HG03354 (cell line): ENCODE results near the gene ANKS1B.

Experiments used
- ATAC-seq: cut with Tn5 transposase; IDR thresholded peaks from one replicate; pipeline ENCODE4 v1.9.1; 2021; ENCODE audit warnings: mild to moderate bottlenecking; ENCODE audit not compliant: unreplicated experiment, poor library complexity, severe bottlenecking

Gene ANKS1B

DNA sequence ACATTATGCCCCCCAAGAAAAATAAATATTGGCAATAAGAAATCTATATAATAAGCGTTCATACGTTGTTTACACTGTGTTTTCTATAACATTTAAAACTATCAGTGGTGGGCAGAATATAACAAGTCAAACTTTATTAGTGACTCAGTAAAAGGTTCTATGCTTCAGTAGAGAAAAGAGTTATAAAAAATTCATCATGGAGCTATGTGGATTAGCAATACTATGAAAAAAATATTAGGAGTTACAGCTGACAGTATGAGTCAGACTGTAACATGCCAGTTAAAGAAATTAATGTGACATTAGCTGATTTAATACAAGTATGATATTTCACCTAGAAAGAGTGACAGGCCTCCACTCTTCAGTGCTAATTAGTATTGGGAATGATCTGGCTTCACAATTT is 462.3 kb downstream of the ANKS1B start:
- no peak for ATAC-seq

DNA sequence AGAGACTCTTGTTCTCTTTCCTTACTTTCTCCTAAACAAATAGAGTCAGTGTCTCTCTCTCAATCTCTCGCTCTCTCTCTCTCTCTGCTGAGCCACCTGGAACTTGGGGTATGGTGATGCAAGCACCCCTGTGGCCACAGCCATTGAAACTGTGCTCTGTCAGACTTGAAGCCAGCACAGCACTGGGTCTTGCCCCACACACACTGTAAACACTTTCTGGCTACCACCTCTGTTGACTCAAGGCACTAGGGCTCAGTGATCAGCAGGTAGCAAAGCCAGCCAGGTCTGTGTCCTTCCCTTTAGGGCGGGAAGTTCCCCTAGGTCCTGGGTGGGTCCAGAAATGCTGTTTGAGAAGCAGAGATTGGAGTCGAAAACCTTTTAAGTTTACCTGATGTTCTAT is 463.1 kb downstream of the ANKS1B start:
- ATAC-seq = no peak

- no peak for ATAC-seq
These were observed 471.7 kb downstream of the ANKS1B start for GRCh38 chr12:99513066-99513465.

GRCh38 chr12:99505805-99506204 is 478.9 kb downstream of the ANKS1B start:
- no peak for ATAC-seq

- ATAC-seq = no peak
These were observed 486.0 kb downstream of the ANKS1B start for GRCh38 chr12:99498756-99499155.

DNA sequence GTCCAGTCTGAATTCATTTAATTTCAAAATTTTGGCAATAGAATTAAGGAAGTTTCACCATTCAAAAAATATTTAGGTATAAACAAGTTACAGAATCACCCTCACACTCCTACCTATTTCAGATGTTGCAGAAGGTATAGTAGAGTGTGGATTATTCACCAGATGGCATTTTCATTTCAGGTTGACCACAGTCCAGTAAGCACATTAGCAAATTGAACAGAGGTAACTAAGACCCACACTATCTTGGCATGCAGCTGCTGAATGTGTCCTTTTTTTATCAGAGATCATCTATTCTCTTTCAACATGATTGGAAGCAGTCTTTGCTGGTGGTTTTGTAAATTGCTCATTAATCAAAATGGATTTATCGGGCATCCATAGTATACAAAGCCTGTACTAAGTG is 488.9 kb downstream of the ANKS1B start:
- ATAC-seq = no peak

DNA sequence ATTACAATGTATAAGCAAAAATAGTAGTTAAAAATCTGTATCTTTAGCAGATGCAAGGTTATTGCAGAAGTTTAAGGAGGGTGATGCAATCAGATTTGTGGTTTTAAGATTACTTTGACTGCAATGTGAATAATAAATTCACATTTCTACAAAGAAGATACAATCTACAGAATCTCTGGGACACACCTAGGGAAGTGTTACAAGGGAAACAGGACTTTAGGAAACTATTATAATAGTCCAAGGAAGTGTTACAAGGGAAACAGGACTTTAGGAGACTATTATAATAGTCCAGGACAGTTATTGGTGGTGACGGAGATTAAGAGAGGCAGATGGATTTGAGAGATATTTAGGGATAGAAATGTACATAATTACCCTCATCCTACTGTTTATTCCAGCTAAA is 491.5 kb downstream of the ANKS1B start:
- no peak for ATAC-seq

- no peak for ATAC-seq
These were observed 498.5 kb downstream of the ANKS1B start for GRCh38 chr12:99486277-99486676.

- no peak for ATAC-seq
These were observed 505.6 kb downstream of the ANKS1B start for GRCh38 chr12:99479149-99479548.

DNA sequence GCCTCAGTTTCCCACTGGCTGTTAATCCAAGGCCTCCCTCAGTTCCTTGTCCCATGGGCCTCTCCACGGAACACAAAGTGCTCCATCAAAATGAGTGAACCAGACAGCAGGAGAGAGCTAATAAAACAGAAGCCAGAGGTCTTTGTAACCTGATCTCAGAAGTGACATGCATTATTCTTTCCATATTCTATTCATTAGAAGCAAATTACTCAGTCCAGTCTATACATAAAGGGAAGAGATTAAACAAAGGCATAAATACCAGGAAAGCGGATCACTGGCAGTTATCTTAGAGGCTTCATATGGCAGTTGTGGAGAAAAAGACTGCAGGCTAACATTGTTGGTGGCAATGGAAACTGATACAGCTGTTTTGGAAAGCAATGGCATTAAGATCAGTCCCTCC is 507.8 kb downstream of the ANKS1B start:
- no peak for ATAC-seq

DNA sequence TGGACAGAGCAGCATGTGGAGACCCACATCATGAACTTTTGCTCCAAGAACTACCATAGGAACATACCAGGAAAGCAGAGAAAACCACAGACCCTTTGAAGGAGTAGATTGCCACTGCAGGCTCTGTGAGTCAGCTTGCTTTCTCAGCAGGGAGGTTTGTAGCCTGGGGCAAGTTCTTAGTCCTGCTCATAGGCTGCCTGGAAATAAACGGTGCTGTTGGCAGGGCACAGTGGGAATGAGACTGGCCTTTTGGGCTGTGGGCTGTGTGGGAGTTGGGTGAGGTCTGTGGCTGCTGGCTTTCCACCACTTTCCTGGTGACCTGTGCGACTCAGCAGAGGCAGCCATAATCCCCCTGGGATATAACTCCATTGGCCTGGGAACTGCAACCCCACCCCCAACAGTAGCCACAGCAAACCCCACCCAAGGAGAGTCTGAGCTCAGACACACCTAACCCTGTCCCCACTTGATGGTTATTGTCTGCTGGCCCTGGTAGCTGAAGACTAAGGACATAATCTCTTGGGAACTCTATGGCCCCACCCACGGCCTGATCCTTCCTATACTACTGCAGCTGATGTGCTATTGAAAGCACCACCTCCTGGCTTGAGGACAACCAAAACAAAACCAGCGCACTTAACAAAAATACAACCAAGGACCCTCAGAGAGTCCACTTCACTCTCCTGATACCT is 529.2 kb downstream of the ANKS1B start:
- no peak for ATAC-seq

DNA sequence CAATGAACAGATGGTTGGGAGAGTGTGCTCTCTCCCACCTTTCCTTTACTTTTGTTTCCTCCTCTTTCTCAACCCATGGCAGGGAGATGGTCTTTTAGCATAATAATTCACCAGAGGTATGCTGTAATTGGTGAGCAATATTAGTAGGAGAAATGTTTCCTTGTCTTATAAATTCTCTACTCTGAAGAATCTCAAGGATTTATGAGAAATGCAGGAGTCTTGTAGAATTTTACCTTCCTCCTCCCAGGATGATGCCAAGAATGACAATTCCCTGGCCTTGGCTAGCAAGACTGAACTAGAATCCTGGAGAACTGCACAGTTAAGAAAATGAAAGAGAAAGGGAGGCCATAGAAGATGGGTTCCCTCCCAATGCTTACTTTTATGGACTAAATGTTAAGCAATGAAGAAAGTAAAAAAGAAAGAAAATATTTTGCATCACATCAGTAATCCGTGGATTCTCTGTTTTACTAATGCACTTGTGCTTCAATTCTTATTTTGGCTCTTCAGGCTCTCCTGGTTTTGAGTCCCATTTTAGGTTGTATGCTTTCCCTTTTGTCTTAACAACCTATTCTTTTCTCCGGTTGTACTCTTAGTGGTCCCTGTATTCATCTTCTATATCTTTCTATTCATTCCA is 530.1 kb downstream of the ANKS1B start:
- ATAC-seq = peak; percentile 12

- ATAC-seq = peak; percentile 77
These were observed 530.7 kb downstream of the ANKS1B start for GRCh38 chr12:99453836-99454538.

- ATAC-seq = no peak
These were observed 534.6 kb downstream of the ANKS1B start for GRCh38 chr12:99450036-99450630.

GRCh38 chr12:99444859-99445316 is 539.8 kb downstream of the ANKS1B start:
- peak; percentile 78 for ATAC-seq

DNA sequence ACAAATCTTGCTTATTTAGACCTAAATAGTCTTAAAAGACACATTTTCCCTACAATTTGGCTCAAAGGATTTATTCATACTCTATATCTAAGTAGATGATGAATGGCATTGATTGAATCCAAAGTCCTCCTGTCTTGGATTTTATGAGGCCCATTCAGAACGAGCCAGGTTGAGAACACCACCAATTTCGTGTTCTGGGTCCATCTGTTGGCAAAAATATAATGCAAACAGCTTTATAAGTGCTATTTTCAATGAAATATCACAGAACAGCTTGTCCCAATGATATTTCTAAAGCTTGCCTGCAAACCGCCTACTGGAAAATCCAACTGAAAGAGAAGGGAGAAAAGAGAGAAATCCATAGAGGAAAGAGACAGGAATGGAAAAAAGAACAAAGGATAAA is 542.0 kb downstream of the ANKS1B start:
- no peak for ATAC-seq

GRCh38 chr12:99439399-99439798 is 545.3 kb downstream of the ANKS1B start:
- no peak for ATAC-seq

DNA sequence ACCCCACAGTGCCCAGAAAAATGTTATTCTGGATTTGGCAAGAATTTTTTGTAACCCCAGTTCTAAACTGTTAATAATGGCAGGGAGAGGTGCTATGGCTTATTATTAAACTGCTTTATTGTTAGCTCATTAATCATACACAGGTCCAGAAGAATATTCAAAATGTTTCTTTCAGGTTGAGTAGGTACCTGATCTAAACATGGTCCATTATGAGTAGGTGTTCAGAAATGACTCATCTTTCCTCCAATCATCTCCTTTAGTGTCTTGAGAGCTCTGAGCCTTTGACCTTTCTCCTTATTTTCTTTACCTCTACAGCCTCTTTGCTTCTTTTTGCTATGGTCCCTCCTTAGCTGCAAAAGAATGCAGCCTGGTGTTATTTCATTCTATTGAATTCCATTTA is 548.2 kb downstream of the ANKS1B start:
- peak; percentile 99 for ATAC-seq

DNA sequence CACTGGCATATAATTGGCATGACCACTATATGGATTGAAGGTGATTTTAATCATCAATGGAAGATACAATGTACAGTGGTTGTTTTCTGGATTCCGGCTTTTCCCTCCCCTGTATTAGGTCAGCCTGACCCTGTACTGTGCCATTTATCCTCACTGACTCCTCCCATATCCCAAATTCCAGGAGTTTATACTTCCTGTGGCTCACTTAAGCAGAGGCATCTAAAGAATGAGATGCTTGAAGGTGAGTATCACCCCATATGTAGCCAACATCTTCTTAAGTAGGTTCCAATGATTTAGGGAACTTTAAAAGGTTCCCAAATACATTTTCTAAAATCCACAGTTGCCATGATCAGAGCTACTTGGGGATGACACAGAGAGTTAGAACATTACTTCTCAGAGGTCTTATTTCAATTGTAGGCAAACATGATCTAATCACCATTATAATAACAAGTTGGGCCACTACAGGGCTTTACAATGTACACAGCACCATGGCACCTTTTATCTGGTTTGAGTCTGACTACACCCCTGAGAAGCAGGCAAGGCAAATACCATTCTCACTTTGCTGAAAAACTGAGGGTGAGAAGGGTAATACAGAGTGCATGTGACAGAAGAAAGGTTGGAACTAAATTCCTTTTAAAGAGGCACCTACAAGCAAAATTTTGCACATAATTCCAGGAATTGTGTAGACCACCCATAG is 549.5 kb downstream of the ANKS1B start:
- no peak for ATAC-seq

GRCh38 chr12:99433155-99433554 is 551.6 kb downstream of the ANKS1B start:
- ATAC-seq = no peak
